Loucy (cell line): ENCODE results near the gene ISM2.

Experiments used
- H2AFZ ChIP-seq: fragments of 200-600 bp; sonication (generic); 2 replicates; pipeline ENCODE4 v1.6.0; 2016; ENCODE audit warnings: antibody characterized with exemption, mild to moderate bottlenecking, low read length, moderate library complexity
- H3F3A ChIP-seq: fragments of 200-600 bp; 2 replicates; pipeline ENCODE4 v1.6.0; 2016; ENCODE audit warnings: antibody characterized with exemption, low read depth, mild to moderate bottlenecking
- H3K27me3 ChIP-seq: fragments of 200-600 bp; sonication (generic); 2 replicates; pipeline ENCODE4 v1.6.1; 2014; ENCODE audit warnings: low read length, mild to moderate bottlenecking; ENCODE audit not compliant: insufficient read depth, poor library complexity, severe bottlenecking
- H3K36me3 ChIP-seq: fragments of 200-600 bp; sonication (generic); 2 replicates; pipeline ENCODE4 v1.6.1; 2016; ENCODE audit warnings: low read length; ENCODE audit not compliant: insufficient read depth
- H3K4me1 ChIP-seq: fragments of 200-600 bp; sonication (generic); 2 replicates; pipeline ENCODE4 v1.5.1; 2014; ENCODE audit warnings: low read length, mild to moderate bottlenecking; ENCODE audit not compliant: insufficient read depth, poor library complexity, severe bottlenecking
- H3K4me2 ChIP-seq: fragments of 200-600 bp; sonication (generic); 2 replicates; pipeline ENCODE4 v1.6.0; 2014; ENCODE audit warnings: antibody characterized with exemption, low read length, low read depth, mild to moderate bottlenecking; ENCODE audit not compliant: poor library complexity, severe bottlenecking
- H3K4me3 ChIP-seq: fragments of 200-600 bp; sonication (generic); 2 replicates; pipeline ENCODE4 v1.5.1; 2014; ENCODE audit warnings: low read length, mild to moderate bottlenecking, mixed read lengths; ENCODE audit not compliant: poor library complexity, severe bottlenecking
- H3K79me2 ChIP-seq: fragments of 200-600 bp; sonication (generic); 2 replicates; pipeline ENCODE4 v1.6.1; 2014; ENCODE audit warnings: low read length; ENCODE audit not compliant: insufficient read depth
- H3K9ac ChIP-seq: fragments of 200-600 bp; sonication (generic); 2 replicates; pipeline ENCODE4 v1.6.0; 2014; ENCODE audit warnings: mild to moderate bottlenecking, low read depth, low read length, moderate library complexity; ENCODE audit not compliant: poor library complexity, severe bottlenecking
- H3K9me2 ChIP-seq: fragments of 200-600 bp; sonication (generic); replicated peaks from 2 replicates; pipeline ENCODE4 v1.6.1; 2016; ENCODE audit warnings: low read depth, low read length, mixed read lengths
- H3K9me3 ChIP-seq: fragments of 200-600 bp; sonication (generic); 2 replicates; pipeline ENCODE4 v1.6.1; 2014; ENCODE audit warnings: mild to moderate bottlenecking, antibody characterized with exemption, low read length, low read depth; ENCODE audit not compliant: insufficient read depth
- H4K20me1 ChIP-seq: fragments of 200-600 bp; sonication (generic); 2 replicates; pipeline ENCODE4 v1.6.0; 2014; ENCODE audit warnings: antibody characterized with exemption, low read length, mild to moderate bottlenecking; ENCODE audit not compliant: insufficient read depth, poor library complexity, severe bottlenecking
- EZH2phosphoT487 ChIP-seq: fragments of 200-600 bp; IDR thresholded peaks from 2 replicates; pipeline ENCODE4 v1.6.1; 2018; ENCODE audit warnings: antibody characterized with exemption, mild to moderate bottlenecking, moderate library complexity, borderline replicate concordance
- TF ChIP-seq, protein P1 (sequence below): fragments of 200-600 bp; sonication (generic); conservative IDR thresholded peaks from 2 replicates; pipeline ENCODE4 v1.5.1; 2014; ENCODE audit warnings: mild to moderate bottlenecking, antibody characterized with exemption, low read length

The ISM2 gene

GRCh38 chr14:77439861-77440260, 58.8 kb downstream of the ISM2 start:
- Histone ChIP-seq H4K20me1 (no peaks in the 10 kb centered on the region), H3K9me2 (no peaks in the 10 kb centered on the region), H3K4me2 (no peak overlapping the region), H3K9me3 (no peaks in the 10 kb centered on the region), H3K9ac (no peak overlapping the region), H3K4me3 (no peak overlapping the region), H3K36me3 (peaks cover 30% of the 10 kb centered on the region; the same call in 1 of the 2 replicates), H3K4me1 (no peaks in the 10 kb centered on the region), H3K27me3 (no peaks in the 10 kb centered on the region), H3F3A (no peaks in the 10 kb centered on the region), H2AFZ (no peak overlapping the region), H3K79me2 (no peaks in the 10 kb centered on the region)
- TF ChIP-seq, protein P1, sequence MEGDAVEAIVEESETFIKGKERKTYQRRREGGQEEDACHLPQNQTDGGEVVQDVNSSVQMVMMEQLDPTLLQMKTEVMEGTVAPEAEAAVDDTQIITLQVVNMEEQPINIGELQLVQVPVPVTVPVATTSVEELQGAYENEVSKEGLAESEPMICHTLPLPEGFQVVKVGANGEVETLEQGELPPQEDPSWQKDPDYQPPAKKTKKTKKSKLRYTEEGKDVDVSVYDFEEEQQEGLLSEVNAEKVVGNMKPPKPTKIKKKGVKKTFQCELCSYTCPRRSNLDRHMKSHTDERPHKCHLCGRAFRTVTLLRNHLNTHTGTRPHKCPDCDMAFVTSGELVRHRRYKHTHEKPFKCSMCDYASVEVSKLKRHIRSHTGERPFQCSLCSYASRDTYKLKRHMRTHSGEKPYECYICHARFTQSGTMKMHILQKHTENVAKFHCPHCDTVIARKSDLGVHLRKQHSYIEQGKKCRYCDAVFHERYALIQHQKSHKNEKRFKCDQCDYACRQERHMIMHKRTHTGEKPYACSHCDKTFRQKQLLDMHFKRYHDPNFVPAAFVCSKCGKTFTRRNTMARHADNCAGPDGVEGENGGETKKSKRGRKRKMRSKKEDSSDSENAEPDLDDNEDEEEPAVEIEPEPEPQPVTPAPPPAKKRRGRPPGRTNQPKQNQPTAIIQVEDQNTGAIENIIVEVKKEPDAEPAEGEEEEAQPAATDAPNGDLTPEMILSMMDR: no peak
- no peak for TF ChIP-seq EZH2phosphoT487

DNA sequence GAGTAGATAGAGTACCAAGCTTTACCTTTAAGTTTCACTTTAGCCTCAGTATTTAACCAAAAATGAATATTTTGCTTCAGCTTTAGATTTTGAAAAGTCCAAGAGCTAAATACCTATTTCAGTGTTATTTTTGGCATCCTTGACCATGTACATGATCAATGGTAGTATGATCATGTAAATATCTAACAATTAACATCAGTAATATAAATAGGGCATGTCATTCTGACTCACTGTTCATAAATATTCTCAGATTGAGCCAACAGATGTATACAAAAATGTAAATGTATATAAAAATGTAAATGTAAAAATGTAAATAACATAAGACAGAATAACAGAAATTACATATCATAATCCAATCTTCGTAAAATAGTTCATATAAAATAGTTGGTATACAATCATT, 60.0 kb downstream of the ISM2 start:
- H3K79me2 ChIP-seq: no peaks in the 10 kb centered on the region
- H3K9me2 ChIP-seq: no peaks in the 10 kb centered on the region
- H3K4me2 ChIP-seq: no peak overlapping the region
- TF ChIP-seq EZH2phosphoT487: no peak
- TF ChIP-seq, protein P1: no peak
- no peak overlapping the region for H2AFZ ChIP-seq
- H4K20me1 ChIP-seq: no peaks in the 10 kb centered on the region
- H3K9me3 ChIP-seq: no peaks in the 10 kb centered on the region
- no peak overlapping the region for H3K9ac ChIP-seq
- H3K4me1 ChIP-seq: no peaks in the 10 kb centered on the region
- no peak overlapping the region for H3K4me3 ChIP-seq
- peaks cover 39% of the 10 kb centered on the region; the same call in 1 of the 2 replicates for H3K36me3 ChIP-seq
- no peaks in the 10 kb centered on the region for H3F3A ChIP-seq
- no peaks in the 10 kb centered on the region for H3K27me3 ChIP-seq

DNA sequence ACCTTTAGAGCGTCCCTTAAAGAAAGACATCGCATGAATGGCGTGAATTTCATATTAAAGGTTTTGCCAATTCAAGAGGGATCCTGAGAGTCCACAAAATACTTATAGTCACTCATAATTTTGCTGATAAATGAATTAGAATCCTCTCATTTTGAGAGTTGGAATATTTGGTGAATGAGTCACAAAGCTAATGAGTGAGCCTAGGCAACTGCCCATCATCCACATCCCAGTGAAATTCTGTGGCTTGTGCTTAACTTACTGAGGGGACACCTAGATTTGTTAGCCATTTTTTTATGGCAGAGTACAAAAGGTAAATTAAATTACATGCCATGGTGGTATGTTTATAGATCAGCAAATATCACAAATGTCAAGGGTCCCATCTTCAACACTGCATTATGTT, 62.6 kb downstream of the ISM2 start:
- Histone ChIP-seq H2AFZ (no peak overlapping the region), H3K27me3 (no peaks in the 10 kb centered on the region), H3K9me3 (no peaks in the 10 kb centered on the region), H3K4me1 (no peaks in the 10 kb centered on the region), H3K4me2 (no peak overlapping the region), H3F3A (no peaks in the 10 kb centered on the region), H3K36me3 (peaks cover 23% of the 10 kb centered on the region; the same call in 1 of the 2 replicates), H3K9ac (no peak overlapping the region), H3K9me2 (no peaks in the 10 kb centered on the region), H4K20me1 (no peaks in the 10 kb centered on the region), H3K4me3 (no peak overlapping the region), H3K79me2 (no peaks in the 10 kb centered on the region)
- TF ChIP-seq, protein P1: no peak
- no peak for TF ChIP-seq EZH2phosphoT487
